ENCODE data around the gene UCN3.

DNA sequence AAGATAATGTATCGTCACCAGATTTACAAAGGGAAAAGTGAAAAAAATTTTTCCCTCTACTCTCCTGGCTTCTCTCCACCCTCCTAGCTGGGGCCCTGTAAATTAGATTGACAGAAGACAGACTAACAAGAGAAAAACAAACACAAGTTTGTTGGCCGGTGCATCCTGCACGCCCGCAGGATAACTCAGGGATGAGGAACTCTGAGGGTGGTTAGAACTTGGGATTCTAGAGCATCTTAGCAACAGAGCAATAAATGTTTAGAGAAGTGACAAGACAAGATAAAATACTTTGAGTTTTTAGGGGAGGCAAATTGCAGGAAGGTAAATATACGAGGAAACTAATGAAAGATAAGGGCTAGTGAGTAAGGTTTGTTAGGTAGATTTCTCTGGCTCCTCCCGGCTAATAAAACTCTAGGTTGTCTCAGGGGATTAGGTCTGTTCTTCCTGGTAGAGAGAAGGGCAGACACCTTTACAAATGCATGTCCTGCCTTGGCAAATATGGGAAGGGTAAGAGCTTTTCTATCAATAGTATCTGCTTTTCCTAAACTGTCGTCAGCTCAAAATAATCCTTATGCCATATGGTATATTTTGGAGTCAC is 4.3 kb upstream of the UCN3 start:
- TF ChIP-seq, protein P1, sequence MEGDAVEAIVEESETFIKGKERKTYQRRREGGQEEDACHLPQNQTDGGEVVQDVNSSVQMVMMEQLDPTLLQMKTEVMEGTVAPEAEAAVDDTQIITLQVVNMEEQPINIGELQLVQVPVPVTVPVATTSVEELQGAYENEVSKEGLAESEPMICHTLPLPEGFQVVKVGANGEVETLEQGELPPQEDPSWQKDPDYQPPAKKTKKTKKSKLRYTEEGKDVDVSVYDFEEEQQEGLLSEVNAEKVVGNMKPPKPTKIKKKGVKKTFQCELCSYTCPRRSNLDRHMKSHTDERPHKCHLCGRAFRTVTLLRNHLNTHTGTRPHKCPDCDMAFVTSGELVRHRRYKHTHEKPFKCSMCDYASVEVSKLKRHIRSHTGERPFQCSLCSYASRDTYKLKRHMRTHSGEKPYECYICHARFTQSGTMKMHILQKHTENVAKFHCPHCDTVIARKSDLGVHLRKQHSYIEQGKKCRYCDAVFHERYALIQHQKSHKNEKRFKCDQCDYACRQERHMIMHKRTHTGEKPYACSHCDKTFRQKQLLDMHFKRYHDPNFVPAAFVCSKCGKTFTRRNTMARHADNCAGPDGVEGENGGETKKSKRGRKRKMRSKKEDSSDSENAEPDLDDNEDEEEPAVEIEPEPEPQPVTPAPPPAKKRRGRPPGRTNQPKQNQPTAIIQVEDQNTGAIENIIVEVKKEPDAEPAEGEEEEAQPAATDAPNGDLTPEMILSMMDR (IDR thresholded peaks at IDR 0.05), result no peak
- TF ChIP-seq POLR2A (IDR thresholded peaks at IDR 0.05), result no peak
